CD4-positive, alpha-beta T cell treated with Interleukin-21 for 1 hour (primary cell): ENCODE data around the gene ZNF330.

Source experiments
- DNase-seq: peaks from one replicate; pipeline ENCODE4 v3.0.0-alpha.2; 2020

ZNF330 gene

GRCh38 chr4:141238186-141238585 is 17.5 kb downstream of the ZNF330 start:
- DNase-seq = no peak

- no peak for DNase-seq
Measured at GRCh38 chr4:141240259-141240658, 19.6 kb downstream of the ZNF330 start.

GRCh38 chr4:141240671-141241070 is 20.0 kb downstream of the ZNF330 start:
- DNase-seq = no peak

- DNase-seq = no peak
Measured at GRCh38 chr4:141241986-141242385, 21.3 kb downstream of the ZNF330 start.

GRCh38 chr4:141244419-141244818 is 23.7 kb downstream of the ZNF330 start:
- no peak for DNase-seq

- DNase-seq = no peak
Measured at GRCh38 chr4:141246243-141246642, 25.5 kb downstream of the ZNF330 start.

- DNase-seq = no peak
Measured at GRCh38 chr4:141246683-141247429, 26.2 kb downstream of the ZNF330 start.

- no peak for DNase-seq
Measured at GRCh38 chr4:141247430-141247780, 26.7 kb downstream of the ZNF330 start.

- DNase-seq = no peak
Measured at GRCh38 chr4:141248029-141248428, 27.3 kb downstream of the ZNF330 start.

- no peak for DNase-seq
Measured at GRCh38 chr4:141248486-141248885, 27.8 kb downstream of the ZNF330 start.

GRCh38 chr4:141254326-141254725 is 33.6 kb downstream of the ZNF330 start:
- no peak for DNase-seq

- DNase-seq = no peak
Measured at GRCh38 chr4:141255016-141255415, 34.3 kb downstream of the ZNF330 start.

- DNase-seq = no peak
Measured at GRCh38 chr4:141258558-141258957, 37.9 kb downstream of the ZNF330 start.

- no peak for DNase-seq
Measured at GRCh38 chr4:141275834-141276233, 55.1 kb downstream of the ZNF330 start.

GRCh38 chr4:141283152-141283551 is 62.5 kb downstream of the ZNF330 start:
- DNase-seq = no peak

- DNase-seq = no peak
Measured at GRCh38 chr4:141283563-141283962, 62.9 kb downstream of the ZNF330 start.
